Osteoblast (primary cell): Measurements from ENCODE around the gene WIPF3. TPM values are rescaled to one million over a fixed set of nuclear protein-coding genes. Genes with fewer than 3 reads are reported as not detected.

ENCODE experiments used
- DNase-seq: peaks from one replicate; pipeline ENCODE4 v3.0.0; 2011; ENCODE audit warnings: low spot score, mixed read lengths; ENCODE audit not compliant: insufficient read length; ENCODE audit errors: missing footprints
- H2AFZ ChIP-seq: 2 replicates; pipeline ENCODE4 v1.6.0; 2011; ENCODE audit warnings: mild to moderate bottlenecking, low read length
- H3K27ac ChIP-seq: 2 replicates; pipeline ENCODE4 v1.5.1; 2011; ENCODE audit warnings: mild to moderate bottlenecking, low read depth, low read length, moderate library complexity
- H3K27me3 ChIP-seq: 2 replicates; pipeline ENCODE4 v1.6.0; 2012; ENCODE audit warnings: mild to moderate bottlenecking, control low read depth, inconsistent platforms, low read length, moderate library complexity; ENCODE audit not compliant: insufficient read depth
- H3K36me3 ChIP-seq: 2 replicates; pipeline ENCODE4 v1.5.1; 2011; ENCODE audit warnings: mild to moderate bottlenecking, low read length, control low read depth, moderate library complexity; ENCODE audit not compliant: insufficient read depth
- H3K4me1 ChIP-seq: 2 replicates; pipeline ENCODE4 v1.5.1; 2011; ENCODE audit warnings: mild to moderate bottlenecking, low read length, control low read depth, moderate library complexity; ENCODE audit not compliant: insufficient read depth
- H3K4me2 ChIP-seq: 2 replicates; pipeline ENCODE4 v1.6.0; 2011; ENCODE audit warnings: mild to moderate bottlenecking, low read length; ENCODE audit not compliant: insufficient read depth
- H3K4me3 ChIP-seq: fragments of 200-600 bp; sonication (generic); 3 replicates; pipeline ENCODE4 v1.5.1; 2012; ENCODE audit warnings: mild to moderate bottlenecking, low read length, inconsistent platforms; ENCODE audit not compliant: insufficient read depth
- H3K79me2 ChIP-seq: 2 replicates; pipeline ENCODE4 v1.6.0; 2012; ENCODE audit warnings: mild to moderate bottlenecking, low read length, control low read depth, inconsistent platforms; ENCODE audit not compliant: insufficient read depth
- H3K9me3 ChIP-seq: 2 replicates; pipeline ENCODE4 v1.5.1; 2011; ENCODE audit warnings: low read depth, low read length, control low read depth
- H4K20me1 ChIP-seq: 2 replicates; pipeline ENCODE4 v1.6.0; 2012; ENCODE audit warnings: mild to moderate bottlenecking, low read length, control low read depth; ENCODE audit not compliant: insufficient read depth
- CTCF ChIP-seq: IDR thresholded peaks from 2 replicates; pipeline ENCODE4 v1.5.1; 2011; ENCODE audit warnings: mild to moderate bottlenecking, low read depth, low read length, moderate library complexity; ENCODE audit errors: extremely low read depth
- total RNA-seq: library from RNA; depleted of rRNA; stranded (reverse); fragments of >200 nt; gene quantifications from 2 replicates; pipeline ENCODE4 v1.2.3, GENCODE V29; 2012

The WIPF3 gene
- total RNA-seq, 1 donor = not detected

- Histone ChIP-seq H3K79me2 (no peaks in the 10 kb centered on the region), H3K36me3 (no peaks in the 10 kb centered on the region), H3K27ac (no peak overlapping the region), H2AFZ (no peak overlapping the region), H3K4me1 (no peaks in the 10 kb centered on the region), H3K4me3 (no peak overlapping the region), H3K9me3 (no peaks in the 10 kb centered on the region), H4K20me1 (no peaks in the 10 kb centered on the region), H3K27me3 (peaks cover 13% of the 10 kb centered on the region), H3K4me2 (no peak overlapping the region)
- peak; percentile 16 for TF ChIP-seq CTCF
- no peak for DNase-seq
Measured at GRCh38 chr7:29854257-29854938, 48.1 kb downstream of the WIPF3 start.

- no peaks in the 10 kb centered on the region for H3K79me2 ChIP-seq
- no peak for TF ChIP-seq CTCF
- H3K4me3 ChIP-seq = no peak overlapping the region
- no peaks in the 10 kb centered on the region for H4K20me1 ChIP-seq
- no peak for DNase-seq
- H3K36me3 ChIP-seq = no peaks in the 10 kb centered on the region
- no peak overlapping the region for H3K4me2 ChIP-seq
- H3K27ac ChIP-seq = no peak overlapping the region
- no peaks in the 10 kb centered on the region for H3K4me1 ChIP-seq
- H2AFZ ChIP-seq = no peak overlapping the region
- peaks cover 8% of the 10 kb centered on the region for H3K27me3 ChIP-seq
- no peaks in the 10 kb centered on the region for H3K9me3 ChIP-seq
Measured at GRCh38 chr7:29857654-29858053, 51.3 kb downstream of the WIPF3 start.

- H4K20me1 ChIP-seq = no peaks in the 10 kb centered on the region
- DNase-seq = no peak
- H3K4me2 ChIP-seq = no peak overlapping the region
- H3K79me2 ChIP-seq = no peaks in the 10 kb centered on the region
- H3K4me3 ChIP-seq = no peak overlapping the region
- TF ChIP-seq CTCF = no peak
- no peak overlapping the region for H2AFZ ChIP-seq
- no peak overlapping the region for H3K27ac ChIP-seq
- no peaks in the 10 kb centered on the region for H3K4me1 ChIP-seq
- H3K36me3 ChIP-seq = no peaks in the 10 kb centered on the region
- peaks cover 8% of the 10 kb centered on the region for H3K27me3 ChIP-seq
- H3K9me3 ChIP-seq = no peaks in the 10 kb centered on the region
Measured at GRCh38 chr7:29858191-29858951, 52.1 kb downstream of the WIPF3 start.

- no peak for DNase-seq
- Histone ChIP-seq H3K27me3 (peaks cover 9% of the 10 kb centered on the region), H3K27ac (no peak overlapping the region), H3K9me3 (no peaks in the 10 kb centered on the region), H3K4me3 (no peak overlapping the region), H3K36me3 (no peaks in the 10 kb centered on the region), H2AFZ (no peak overlapping the region), H4K20me1 (no peaks in the 10 kb centered on the region), H3K79me2 (no peaks in the 10 kb centered on the region), H3K4me2 (no peak overlapping the region), H3K4me1 (no peaks in the 10 kb centered on the region)
- TF ChIP-seq CTCF = no peak
Measured at GRCh38 chr7:29859104-29859503, 52.8 kb downstream of the WIPF3 start.
